ENCODE results near the gene JAK3. TPM values are rescaled to one million over a fixed set of nuclear protein-coding genes. Genes with fewer than 3 reads are reported as not detected.
A peak's percentile ranks its signal among the peaks of the same experiment; 100 is the strongest.
"Not testable (repeated sequence)": the region's sequence is repeated elsewhere in the genome, so short reads cannot be mapped to it uniquely, and the experiment has no call there.

The JAK3 gene
- total and polyA plus RNA-seq, 2 donors = 16.1 to 50.4 TPM

DNA sequence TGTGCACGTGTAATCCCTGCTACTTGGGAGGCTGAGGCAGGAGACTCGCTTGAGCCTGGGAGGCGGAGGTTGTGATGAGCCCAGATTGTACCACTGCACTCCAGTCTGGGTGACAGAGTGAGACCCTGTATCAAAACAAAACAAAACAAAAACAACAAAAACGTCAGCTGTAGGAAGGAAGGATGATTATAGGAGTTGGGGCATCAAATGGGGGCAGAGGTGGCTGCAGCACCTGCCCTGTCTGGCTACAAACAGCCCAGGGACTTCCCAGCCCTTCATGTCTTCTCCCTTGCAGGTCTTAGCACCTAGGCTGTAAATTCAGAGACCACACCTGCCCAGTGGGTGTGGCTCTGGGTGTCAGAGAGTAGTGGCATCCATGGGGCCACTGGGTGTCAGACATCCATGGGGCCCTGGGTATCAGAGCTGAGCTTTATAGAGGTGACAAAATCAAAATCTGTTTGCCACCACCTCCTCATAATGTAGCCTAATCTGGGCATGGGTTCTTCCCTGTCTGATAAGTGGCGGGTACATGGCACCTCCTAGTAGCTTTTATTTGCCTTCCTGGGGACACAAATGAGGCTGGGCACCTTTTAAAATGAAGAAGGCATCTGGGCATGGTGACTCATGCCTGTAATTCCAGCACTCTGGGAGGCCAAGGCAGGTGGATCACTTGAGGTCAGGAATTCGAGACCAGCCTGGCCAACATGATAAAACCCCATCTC, 57.6 kb downstream of the JAK3 start:
- WGBS = 83% methylated on average over 6 of the region's 6 CpGs
- peaks cover 0 to 7% of the 10 kb centered on the region in 2 donors for H3K4me1 ChIP-seq (ENCODE audit: control insufficient read depth in 2 of 2, insufficient read depth in 2 of 2, low read length in 2 of 2)
- peaks cover 2 to 6% of the 10 kb centered on the region in 2 donors for H3K9me3 ChIP-seq (ENCODE audit: control insufficient read depth in 2 of 2, insufficient read depth in 1 of 2, low read length in 1 of 2)
- peaks cover 22 to 27% of the 10 kb centered on the region in 2 donors for H3K36me3 ChIP-seq (ENCODE audit: control insufficient read depth in 2 of 2, insufficient read depth in 2 of 2, low read length in 1 of 2)
- no peak overlapping the region for H3K4me3 ChIP-seq (ENCODE audit: low read length in 2 of 2)
- H3K27ac ChIP-seq (ENCODE audit: low read depth in 1 of 2, low read length in 1 of 2) = no peak overlapping the region
- no peak for DNase-seq (ENCODE audit: low read depth in 6 of 9, low spot score in 9 of 9)
- H3K27me3 ChIP-seq (ENCODE audit: control insufficient read depth in 2 of 2, insufficient read depth in 1 of 2, low read length in 1 of 2) = peaks cover 13 to 23% of the 10 kb centered on the region in 2 donors

DNA sequence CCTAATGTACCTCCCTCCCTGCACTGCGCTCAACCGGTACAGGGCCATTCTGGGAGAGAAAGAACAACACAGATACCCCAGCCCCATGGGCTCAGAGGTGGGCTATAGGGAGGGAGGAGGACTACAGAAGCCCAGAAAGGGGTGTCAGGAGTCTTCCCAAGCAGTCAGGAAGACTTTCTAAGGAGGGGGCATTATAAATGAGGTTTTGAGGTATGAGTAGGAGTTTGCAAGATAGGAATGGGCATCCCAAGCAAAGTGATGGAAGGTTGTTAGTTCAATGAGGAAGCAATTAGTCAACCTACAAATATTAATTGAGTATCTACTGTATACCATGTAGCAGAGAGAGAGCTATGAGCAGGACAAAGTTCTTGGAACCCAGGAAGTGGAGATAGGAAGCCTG, 59.1 kb downstream of the JAK3 start:
- DNase-seq (ENCODE audit: low read depth in 6 of 9, low spot score in 9 of 9) = no peak
- 99% methylated on average over 2 of the region's 2 CpGs for WGBS
- Histone ChIP-seq H3K27ac (ENCODE audit: low read depth in 1 of 2, low read length in 1 of 2) (no peak overlapping the region), H3K36me3 (ENCODE audit: control insufficient read depth in 2 of 2, insufficient read depth in 2 of 2, low read length in 1 of 2) (peaks cover 38 to 42% of the 10 kb centered on the region in 2 donors), H3K4me3 (ENCODE audit: low read length in 2 of 2) (no peak overlapping the region), H3K9me3 (ENCODE audit: control insufficient read depth in 2 of 2, insufficient read depth in 1 of 2, low read length in 1 of 2) (no peaks in the 10 kb centered on the region), H3K27me3 (ENCODE audit: control insufficient read depth in 2 of 2, insufficient read depth in 1 of 2, low read length in 1 of 2) (peaks cover 0 to 8% of the 10 kb centered on the region in 2 donors), H3K4me1 (ENCODE audit: control insufficient read depth in 2 of 2, insufficient read depth in 2 of 2, low read length in 2 of 2) (no peaks in the 10 kb centered on the region)

GRCh38 chr19:17787274-17787913, 60.4 kb downstream of the JAK3 start:
- DNase-seq (ENCODE audit: low read depth in 6 of 9, low spot score in 9 of 9) = no peak
- H3K27me3 ChIP-seq (ENCODE audit: control insufficient read depth in 2 of 2, insufficient read depth in 1 of 2, low read length in 1 of 2) = no peaks in the 10 kb centered on the region
- H3K4me3 ChIP-seq (ENCODE audit: low read length in 2 of 2) = no peak overlapping the region
- no peaks in the 10 kb centered on the region for H3K4me1 ChIP-seq (ENCODE audit: control insufficient read depth in 2 of 2, insufficient read depth in 2 of 2, low read length in 2 of 2)
- no peak overlapping the region for H3K27ac ChIP-seq (ENCODE audit: low read depth in 1 of 2, low read length in 1 of 2)
- WGBS = 98% methylated on average over 14 of the region's 14 CpGs
- no peaks in the 10 kb centered on the region for H3K9me3 ChIP-seq (ENCODE audit: control insufficient read depth in 2 of 2, insufficient read depth in 1 of 2, low read length in 1 of 2)
- H3K36me3 ChIP-seq (ENCODE audit: control insufficient read depth in 2 of 2, insufficient read depth in 2 of 2, low read length in 1 of 2) = peaks cover 44 to 51% of the 10 kb centered on the region in 2 donors

- H3K4me3 ChIP-seq (ENCODE audit: low read length in 2 of 2) = no peak overlapping the region
- H3K9me3 ChIP-seq (ENCODE audit: control insufficient read depth in 2 of 2, insufficient read depth in 1 of 2, low read length in 1 of 2) = no peaks in the 10 kb centered on the region
- 81% methylated on average over 32 of the region's 32 CpGs for WGBS
- no peaks in the 10 kb centered on the region for H3K4me1 ChIP-seq (ENCODE audit: control insufficient read depth in 2 of 2, insufficient read depth in 2 of 2, low read length in 2 of 2)
- peak in 8 of 9 donors; percentile 20 to 75 (median 52) for DNase-seq (ENCODE audit: low read depth in 6 of 9, low spot score in 9 of 9)
- no peak overlapping the region for H3K27ac ChIP-seq (ENCODE audit: low read depth in 1 of 2, low read length in 1 of 2)
- peaks cover 60 to 64% of the 10 kb centered on the region in 2 donors for H3K36me3 ChIP-seq (ENCODE audit: control insufficient read depth in 2 of 2, insufficient read depth in 2 of 2, low read length in 1 of 2)
- no peaks in the 10 kb centered on the region for H3K27me3 ChIP-seq (ENCODE audit: control insufficient read depth in 2 of 2, insufficient read depth in 1 of 2, low read length in 1 of 2)
These were observed 63.4 kb downstream of the JAK3 start for GRCh38 chr19:17784201-17785008.

- peaks cover 59 to 64% of the 10 kb centered on the region in 2 donors for H3K36me3 ChIP-seq (ENCODE audit: control insufficient read depth in 2 of 2, insufficient read depth in 2 of 2, low read length in 1 of 2)
- not testable (repeated sequence) for H3K9me3 ChIP-seq (ENCODE audit: control insufficient read depth in 2 of 2, insufficient read depth in 1 of 2, low read length in 1 of 2); H3K27ac ChIP-seq (ENCODE audit: low read depth in 1 of 2, low read length in 1 of 2); DNase-seq (ENCODE audit: low read depth in 6 of 9, low spot score in 9 of 9); H3K4me1 ChIP-seq (ENCODE audit: control insufficient read depth in 2 of 2, insufficient read depth in 2 of 2, low read length in 2 of 2); H3K4me3 ChIP-seq (ENCODE audit: low read length in 2 of 2); H3K27me3 ChIP-seq (ENCODE audit: control insufficient read depth in 2 of 2, insufficient read depth in 1 of 2, low read length in 1 of 2)
- 98% methylated on average over 5 of the region's 5 CpGs for whole genome bisulfite sequencing
These were observed 64.1 kb downstream of the JAK3 start for GRCh38 chr19:17783721-17784120.

DNA sequence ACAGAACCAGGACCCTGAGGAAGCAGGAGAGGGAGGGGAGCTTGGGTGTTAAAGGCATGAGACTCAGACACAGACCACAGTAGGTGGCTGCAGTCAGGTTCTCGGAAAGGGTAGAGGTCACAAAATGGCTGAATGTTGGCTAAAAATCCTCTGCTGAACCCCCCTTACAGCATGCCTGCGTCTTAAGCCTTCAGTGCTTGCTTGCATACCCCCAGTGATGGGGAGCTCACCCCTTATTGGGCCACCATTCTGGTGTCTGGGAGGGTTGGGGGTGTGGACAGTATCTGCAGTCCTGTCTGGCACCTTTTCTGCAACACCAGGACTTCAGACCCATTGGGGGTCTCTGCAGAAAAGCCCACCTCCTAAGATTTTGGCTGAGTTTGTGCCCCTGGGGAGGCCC, 67.0 kb downstream of the JAK3 start:
- Histone ChIP-seq H3K9me3 (ENCODE audit: control insufficient read depth in 2 of 2, insufficient read depth in 1 of 2, low read length in 1 of 2) (no peaks in the 10 kb centered on the region), H3K27me3 (ENCODE audit: control insufficient read depth in 2 of 2, insufficient read depth in 1 of 2, low read length in 1 of 2) (no peaks in the 10 kb centered on the region), H3K4me3 (ENCODE audit: low read length in 2 of 2) (no peak overlapping the region), H3K27ac (ENCODE audit: low read depth in 1 of 2, low read length in 1 of 2) (no peak overlapping the region), H3K4me1 (ENCODE audit: control insufficient read depth in 2 of 2, insufficient read depth in 2 of 2, low read length in 2 of 2) (no peaks in the 10 kb centered on the region), H3K36me3 (ENCODE audit: control insufficient read depth in 2 of 2, insufficient read depth in 2 of 2, low read length in 1 of 2) (peaks cover 54 to 57% of the 10 kb centered on the region in 2 donors)
- 100% methylated on average over 2 of the region's 2 CpGs for WGBS
- DNase-seq (ENCODE audit: low read depth in 6 of 9, low spot score in 9 of 9) = no peak

GRCh38 chr19:17778968-17779929, 68.5 kb downstream of the JAK3 start:
- Histone ChIP-seq H3K9me3 (ENCODE audit: control insufficient read depth in 2 of 2, insufficient read depth in 1 of 2, low read length in 1 of 2) (no peaks in the 10 kb centered on the region), H3K4me3 (ENCODE audit: low read length in 2 of 2) (no peak overlapping the region), H3K27me3 (ENCODE audit: control insufficient read depth in 2 of 2, insufficient read depth in 1 of 2, low read length in 1 of 2) (no peaks in the 10 kb centered on the region), H3K27ac (ENCODE audit: low read depth in 1 of 2, low read length in 1 of 2) (no peak overlapping the region), H3K36me3 (ENCODE audit: control insufficient read depth in 2 of 2, insufficient read depth in 2 of 2, low read length in 1 of 2) (peaks cover 54 to 63% of the 10 kb centered on the region in 2 donors), H3K4me1 (ENCODE audit: control insufficient read depth in 2 of 2, insufficient read depth in 2 of 2, low read length in 2 of 2) (no peaks in the 10 kb centered on the region)
- peak in 1 of 9 donors; percentile 31 for DNase-seq (ENCODE audit: low read depth in 6 of 9, low spot score in 9 of 9)
- WGBS = 72% methylated on average over 25 of the region's 25 CpGs

DNA sequence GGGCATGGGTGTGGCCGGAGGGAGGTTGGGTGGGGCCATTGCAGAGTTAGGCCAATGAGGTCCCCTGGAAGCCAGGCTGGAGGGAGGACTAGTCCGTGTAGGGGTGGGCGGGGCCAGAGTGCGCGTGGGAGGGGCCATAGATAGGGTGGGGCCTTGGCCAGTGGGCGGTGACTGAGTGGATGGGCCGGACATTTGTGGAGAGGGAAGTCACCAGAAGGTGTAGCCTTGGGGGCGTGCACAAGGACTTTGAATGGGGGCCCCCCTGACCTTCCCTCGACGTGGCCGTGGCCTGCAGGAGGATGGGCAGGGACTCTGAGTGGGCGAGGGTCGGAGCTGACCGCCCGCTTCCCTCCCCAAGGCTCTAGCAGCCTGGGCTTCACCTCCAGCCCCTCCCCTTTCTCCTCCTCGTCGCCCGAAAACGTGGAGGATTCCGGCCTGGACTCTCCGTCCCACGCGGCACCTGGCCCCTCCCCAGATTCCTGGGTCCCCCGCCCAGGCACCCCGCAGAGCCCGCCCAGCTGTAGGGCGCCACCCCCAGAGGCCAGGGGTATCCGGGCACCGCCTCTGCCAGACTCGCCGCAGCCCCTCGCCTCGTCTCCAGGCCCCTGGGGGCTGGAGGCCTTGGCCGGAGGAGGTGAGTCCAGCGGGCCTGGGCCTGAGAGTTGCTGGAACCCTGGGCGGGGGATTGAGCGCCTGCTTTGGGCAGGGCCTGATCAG, 69.4 kb downstream of the JAK3 start:
- WGBS = 71% methylated on average over 37 of the region's 37 CpGs
- no peak overlapping the region for H3K4me3 ChIP-seq (ENCODE audit: low read length in 2 of 2)
- H3K36me3 ChIP-seq (ENCODE audit: control insufficient read depth in 2 of 2, insufficient read depth in 2 of 2, low read length in 1 of 2) = peaks cover 52 to 60% of the 10 kb centered on the region in 2 donors
- H3K4me1 ChIP-seq (ENCODE audit: control insufficient read depth in 2 of 2, insufficient read depth in 2 of 2, low read length in 2 of 2) = no peaks in the 10 kb centered on the region
- no peaks in the 10 kb centered on the region for H3K27me3 ChIP-seq (ENCODE audit: control insufficient read depth in 2 of 2, insufficient read depth in 1 of 2, low read length in 1 of 2)
- no peaks in the 10 kb centered on the region for H3K9me3 ChIP-seq (ENCODE audit: control insufficient read depth in 2 of 2, insufficient read depth in 1 of 2, low read length in 1 of 2)
- H3K27ac ChIP-seq (ENCODE audit: low read depth in 1 of 2, low read length in 1 of 2) = no peak overlapping the region
- no peak for DNase-seq (ENCODE audit: low read depth in 6 of 9, low spot score in 9 of 9)
